ENCODE results near the gene MTG1.
"Not testable (repeated sequence)": the region's sequence is repeated elsewhere in the genome, so short reads cannot be mapped to it uniquely, and the experiment has no call there.

MTG1 gene

DNA sequence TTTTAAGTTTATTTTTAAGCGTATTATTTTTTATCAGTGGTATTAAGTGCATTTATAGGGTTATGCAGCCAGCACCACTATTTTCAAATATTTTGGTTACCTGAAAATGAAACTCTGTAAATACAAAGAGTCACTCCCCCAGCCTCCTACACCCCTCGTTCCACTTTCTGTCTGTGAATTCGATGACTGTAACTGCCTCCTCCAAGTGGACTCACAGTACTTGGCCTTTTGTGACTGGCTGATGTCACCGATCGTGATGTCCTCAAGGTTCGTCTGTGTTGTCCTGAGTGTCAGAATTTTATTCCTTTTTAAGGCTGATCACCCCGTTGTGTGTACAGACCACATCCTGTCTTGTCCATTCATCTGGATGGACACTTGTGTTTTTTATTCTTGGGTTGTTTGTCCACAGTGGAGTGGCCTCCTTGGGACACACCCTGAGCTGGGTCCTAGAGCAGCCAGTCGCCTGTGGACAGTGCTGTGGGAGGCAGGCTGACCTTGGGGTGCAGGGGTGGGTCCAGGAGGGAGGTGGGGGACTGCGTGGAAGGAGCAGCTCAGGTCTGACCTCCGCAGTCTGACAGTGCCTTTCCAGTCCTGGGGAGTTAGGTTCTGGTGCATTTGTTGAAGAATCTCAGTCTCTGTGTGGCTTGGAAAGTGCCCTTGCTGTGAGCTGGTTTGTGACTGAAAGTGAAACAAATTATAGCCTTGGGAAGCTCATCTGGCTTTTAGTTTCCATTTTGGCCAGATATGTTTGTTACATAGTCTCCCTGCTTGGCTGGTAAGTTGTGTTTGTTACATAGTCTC is 6.9 kb downstream of the MTG1 start:
- no peak for DNase-seq (ENCODE audit: low read depth in 2 of 2)

DNA sequence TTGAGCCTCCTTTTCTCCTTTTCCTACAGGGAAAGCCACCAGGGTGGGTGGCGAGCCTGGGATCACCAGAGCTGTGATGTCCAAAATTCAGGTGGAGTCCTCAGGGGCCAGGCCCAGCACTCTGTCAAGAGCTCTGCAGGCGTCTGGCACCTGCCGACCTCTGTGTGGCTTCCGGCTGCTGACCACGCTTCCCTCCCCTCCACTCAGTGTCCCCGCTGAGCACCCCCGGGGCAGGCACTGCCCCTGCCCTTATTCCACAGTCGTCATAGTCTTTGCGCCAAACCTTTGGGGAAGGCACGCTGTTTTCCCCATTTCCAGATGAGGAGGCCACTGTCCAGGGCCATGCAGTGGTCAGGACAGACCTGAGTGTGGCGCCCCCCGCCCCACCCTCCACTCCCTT is 7.5 kb downstream of the MTG1 start:
- no peak for DNase-seq (ENCODE audit: low read depth in 2 of 2)

DNA sequence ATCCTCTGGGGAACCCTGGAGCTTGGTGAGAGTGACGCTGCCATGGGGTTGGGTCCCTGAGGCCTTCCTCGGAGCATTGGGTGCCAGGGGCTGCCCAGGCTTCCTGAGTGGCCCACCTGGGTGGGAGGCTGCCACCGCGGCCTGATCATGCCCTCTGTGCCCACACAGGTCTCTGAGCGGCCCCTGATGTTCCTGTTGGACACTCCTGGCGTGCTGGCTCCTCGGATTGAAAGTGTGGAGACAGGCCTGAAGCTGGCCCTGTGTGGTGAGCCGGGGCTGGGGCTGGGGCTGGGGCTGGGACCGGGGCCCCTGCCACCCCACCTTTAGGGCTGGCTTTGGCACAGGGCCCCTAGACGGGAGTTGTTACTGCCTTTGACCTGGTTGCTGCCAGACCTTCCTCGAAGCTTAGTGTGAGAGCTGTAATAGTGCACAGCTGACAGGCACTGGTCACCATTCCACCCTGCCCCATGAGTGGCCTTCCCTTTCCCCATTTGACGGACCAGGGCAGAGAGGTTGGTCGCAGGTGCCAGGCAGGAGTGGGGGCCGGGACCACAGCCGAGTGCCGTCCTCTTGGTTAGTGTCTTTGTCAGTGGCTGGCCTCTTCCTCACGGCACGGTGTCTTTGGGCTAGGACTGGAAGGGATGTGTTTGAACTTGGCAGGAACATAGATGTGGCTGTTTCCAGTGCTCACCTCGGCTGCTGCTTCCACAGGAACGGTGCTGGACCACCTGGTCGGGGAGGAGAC is 8.2 kb downstream of the MTG1 start:
- DNase-seq (ENCODE audit: low read depth in 2 of 2), result no peak

- no peak for DNase-seq (ENCODE audit: low read depth in 2 of 2)
Observed at GRCh38 chr10:133403359-133403758, 9.4 kb downstream of the MTG1 start.

DNA sequence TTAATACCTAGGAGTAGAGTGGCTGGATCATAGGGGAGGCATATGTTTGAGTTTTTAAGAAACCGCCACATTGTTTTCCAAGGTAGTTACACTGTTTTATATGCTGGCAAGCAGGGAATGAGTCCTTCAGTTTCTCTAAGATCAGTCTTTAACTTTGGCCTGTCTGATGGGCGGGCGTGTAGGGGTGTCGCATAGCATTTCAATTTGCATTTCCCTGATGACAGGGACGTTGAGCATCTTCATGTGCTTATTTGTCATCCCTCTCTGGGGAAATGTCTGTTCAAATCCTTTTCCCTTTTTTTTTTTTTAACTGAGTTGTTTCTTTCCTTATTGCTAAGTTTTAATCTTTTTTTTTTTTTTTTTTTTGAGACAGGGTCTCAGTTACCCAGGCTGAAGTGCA is 9.8 kb downstream of the MTG1 start:
- no peak for DNase-seq (ENCODE audit: low read depth in 2 of 2)

GRCh38 chr10:133405272-133405671 is 11.3 kb downstream of the MTG1 start:
- DNase-seq (ENCODE audit: low read depth in 2 of 2), result peak; percentile 6 to 14

DNA sequence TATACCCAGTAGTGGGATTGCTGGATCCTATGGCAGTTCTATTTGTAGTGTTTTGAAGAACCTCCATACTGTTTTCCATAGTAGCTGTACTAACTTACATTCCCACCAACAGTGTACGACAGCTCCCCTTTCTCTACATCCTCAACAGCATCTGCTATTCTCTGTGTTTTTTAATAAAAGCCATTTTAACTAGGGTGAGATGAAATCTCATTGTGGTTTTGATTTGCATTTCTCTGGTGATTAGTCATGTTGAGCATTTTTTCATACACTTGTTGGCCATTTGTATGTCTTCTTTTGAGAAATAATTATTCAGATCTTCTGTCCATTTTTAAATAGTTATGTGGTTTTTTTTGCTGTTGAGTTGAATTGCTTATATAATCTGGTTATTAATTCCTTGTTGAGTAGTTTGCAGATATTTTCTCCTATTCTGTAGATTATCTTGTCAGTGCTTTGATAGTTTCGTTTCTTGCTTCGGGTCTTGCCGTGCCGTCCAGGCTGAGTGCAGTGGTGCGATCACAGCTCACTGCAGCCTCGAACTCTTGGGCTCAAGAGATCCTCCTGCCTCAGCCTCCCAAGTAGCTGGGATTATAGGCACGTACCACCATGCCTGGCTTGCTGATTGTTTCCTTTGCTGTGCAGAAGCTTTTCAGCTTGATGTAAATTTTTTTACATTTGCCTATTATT is 12.0 kb downstream of the MTG1 start:
- DNase-seq (ENCODE audit: low read depth in 2 of 2), result peak; percentile 30 to 34

DNA sequence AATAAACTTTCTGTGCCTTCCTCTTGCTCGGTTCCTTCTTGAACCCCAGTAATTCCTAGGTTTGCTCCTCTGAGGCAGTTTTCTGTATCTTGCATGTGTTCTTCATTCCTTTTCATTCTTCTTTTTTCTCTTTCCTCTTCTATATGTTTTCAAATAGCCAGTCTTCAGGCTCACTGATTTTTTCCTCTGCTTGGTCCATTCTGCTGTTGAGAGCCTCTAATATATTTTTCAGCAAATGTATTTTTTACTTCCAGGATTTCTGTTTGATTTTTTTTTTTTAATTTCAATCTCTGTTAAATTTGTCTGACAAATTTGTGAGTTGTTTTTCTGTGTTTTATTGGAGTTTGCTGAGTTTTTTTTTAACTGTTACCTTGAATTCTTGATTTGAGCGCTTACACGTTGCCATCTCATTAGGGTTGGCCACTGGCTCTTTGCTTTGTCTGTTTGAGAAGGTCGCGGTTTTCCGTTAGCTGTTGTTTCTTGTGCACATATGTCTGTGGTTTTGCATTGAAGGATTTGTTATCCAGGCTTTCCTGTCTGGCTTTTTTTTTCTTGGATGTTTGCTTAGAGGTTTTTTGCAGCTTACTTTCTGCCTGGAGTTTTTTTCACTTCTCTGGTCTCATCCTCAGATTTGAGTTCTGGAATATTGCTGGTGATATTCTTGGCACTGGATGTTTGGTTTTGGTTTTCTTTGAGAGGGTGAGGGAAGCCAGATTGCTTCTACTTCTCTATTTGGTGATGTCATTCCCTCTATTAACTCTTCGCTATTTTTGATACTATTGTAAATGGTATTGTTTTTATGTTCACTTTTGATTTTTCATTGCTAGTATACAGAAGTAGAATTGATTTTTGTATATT is 17.8 kb downstream of the MTG1 start:
- DNase-seq (ENCODE audit: low read depth in 2 of 2), result no peak

DNA sequence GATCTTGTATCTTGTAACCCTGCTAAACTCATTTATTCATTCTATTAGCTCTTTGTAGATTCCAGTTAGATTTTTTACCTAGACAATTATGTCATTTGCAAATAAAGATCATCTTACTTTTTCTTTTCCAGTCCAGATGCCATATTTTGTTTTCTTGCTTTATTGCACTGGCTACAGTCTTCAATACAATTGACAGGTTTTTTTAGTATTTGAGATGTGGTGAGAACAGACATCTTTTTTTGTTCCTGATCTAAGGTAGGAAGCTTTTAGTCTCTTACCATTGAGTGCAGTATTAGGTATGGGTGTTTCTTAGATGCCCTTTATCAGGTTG is 18.4 kb downstream of the MTG1 start:
- DNase-seq (ENCODE audit: low read depth in 2 of 2), result no peak

DNA sequence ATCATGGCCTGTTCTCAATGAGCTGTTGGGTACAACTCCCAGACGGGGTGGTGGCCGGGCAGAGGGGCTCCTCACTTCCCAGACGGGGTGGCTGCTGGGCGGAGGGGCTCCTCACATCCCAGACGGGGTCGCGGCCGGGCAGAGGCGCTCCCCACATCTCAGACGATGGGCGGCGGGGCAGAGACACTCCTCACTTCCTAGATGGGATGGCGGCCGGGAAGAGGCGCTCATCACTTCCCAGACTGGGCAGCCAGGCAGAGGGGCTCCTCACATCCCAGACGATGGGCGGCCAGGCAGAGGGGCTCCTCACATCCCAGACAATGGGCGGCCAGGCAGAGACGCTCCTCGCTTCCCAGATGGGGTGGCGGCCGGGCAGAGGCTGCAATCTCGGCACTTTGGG is 20.4 kb downstream of the MTG1 start:
- DNase-seq (ENCODE audit: low read depth in 2 of 2), result not testable (repeated sequence)

DNA sequence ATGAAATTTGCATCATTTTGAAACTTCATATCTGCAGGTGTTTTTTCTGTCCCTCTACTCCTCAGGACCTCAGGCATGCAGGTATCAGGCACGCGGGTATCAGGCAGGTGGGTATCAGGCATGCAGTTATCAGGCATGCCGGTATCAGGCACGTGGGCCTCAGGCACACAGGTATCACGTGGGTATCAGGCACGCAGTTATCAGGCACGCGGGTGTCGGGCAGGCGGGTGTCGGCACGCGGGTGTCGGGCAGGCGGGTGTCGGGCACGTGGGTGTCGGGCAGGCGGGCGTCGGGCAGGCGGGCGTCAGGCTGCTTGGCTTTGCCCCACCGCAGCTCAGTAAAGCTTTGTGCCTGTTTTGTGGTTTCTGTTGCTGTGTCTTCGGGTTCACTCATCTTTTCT is 21.8 kb downstream of the MTG1 start:
- DNase-seq (ENCODE audit: low read depth in 2 of 2), result no peak

DNA sequence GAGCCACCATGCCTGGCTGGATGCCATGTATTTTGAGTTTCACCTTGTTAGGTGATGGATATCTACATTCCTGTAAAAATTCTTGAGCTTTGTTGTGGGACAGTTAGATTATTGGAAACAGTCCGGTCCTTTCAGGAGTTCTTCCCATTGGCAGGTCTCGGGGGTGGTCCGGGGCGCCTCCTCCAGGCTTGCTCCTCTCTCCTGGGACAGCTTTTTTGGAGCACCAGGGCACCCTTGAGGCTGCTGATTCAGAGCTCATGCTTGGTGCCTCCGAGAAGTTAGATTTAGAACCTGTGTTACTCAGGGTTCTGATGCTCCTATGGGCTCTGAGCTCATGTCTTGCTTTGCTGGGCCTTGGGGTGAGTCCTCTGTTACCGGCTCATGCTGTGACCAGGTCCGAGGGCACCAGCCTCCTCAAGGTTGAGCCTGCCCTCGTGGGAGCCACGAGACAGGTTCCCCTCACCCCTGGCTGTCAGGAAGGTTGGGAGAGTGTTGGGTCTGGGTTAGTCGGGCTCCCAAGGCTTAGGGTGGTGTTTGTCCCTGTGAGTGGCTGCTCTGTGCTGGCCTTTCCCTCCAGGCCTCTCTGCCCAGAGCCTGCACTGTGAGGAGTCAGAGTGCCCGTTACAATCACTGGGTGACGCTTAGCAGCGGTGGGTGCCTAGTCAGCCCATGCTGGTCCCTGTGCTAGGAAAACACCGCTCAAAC is 24.5 kb downstream of the MTG1 start:
- DNase-seq (ENCODE audit: low read depth in 2 of 2), result no peak

GRCh38 chr10:133419211-133419950 is 25.4 kb downstream of the MTG1 start:
- DNase-seq (ENCODE audit: low read depth in 2 of 2), result no peak

- DNase-seq (ENCODE audit: low read depth in 2 of 2), result no peak
Observed at GRCh38 chr10:133420028-133420427, 26.1 kb downstream of the MTG1 start.

- no peak for DNase-seq (ENCODE audit: low read depth in 2 of 2)
Observed at GRCh38 chr10:133420579-133420978, 26.6 kb downstream of the MTG1 start.

GRCh38 chr10:133421336-133422222 is 27.6 kb downstream of the MTG1 start:
- DNase-seq (ENCODE audit: low read depth in 2 of 2), result no peak

DNA sequence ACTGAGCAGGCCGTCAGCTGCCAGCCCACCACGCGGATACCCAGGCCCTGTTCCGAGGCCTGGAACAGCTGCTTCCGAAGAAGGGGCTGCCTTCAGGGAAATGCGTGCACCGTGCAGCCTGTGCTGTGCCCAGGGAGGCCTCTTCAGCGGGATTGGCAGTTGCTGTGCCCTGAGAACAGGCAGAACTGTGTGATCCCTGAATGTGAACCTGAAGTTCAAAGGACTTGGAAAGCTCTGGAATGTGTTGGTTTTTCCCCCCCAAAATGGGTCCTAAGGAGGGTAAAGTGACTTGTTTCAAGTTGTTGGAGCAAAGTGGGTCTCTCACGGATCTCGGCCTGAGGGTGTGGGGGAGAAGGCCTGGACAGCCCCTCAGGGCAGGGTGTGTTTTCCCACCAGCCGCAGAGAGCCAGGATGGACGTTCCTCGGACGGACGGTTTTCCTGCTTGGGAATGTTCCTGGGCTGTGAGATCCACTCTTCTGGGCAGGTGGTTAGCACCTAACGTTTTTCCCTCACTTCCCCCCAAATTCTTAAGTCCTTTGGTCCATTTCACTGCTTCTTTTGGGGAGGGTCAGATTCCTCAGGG is 28.4 kb downstream of the MTG1 start:
- DNase-seq (ENCODE audit: low read depth in 2 of 2), result no peak

DNA sequence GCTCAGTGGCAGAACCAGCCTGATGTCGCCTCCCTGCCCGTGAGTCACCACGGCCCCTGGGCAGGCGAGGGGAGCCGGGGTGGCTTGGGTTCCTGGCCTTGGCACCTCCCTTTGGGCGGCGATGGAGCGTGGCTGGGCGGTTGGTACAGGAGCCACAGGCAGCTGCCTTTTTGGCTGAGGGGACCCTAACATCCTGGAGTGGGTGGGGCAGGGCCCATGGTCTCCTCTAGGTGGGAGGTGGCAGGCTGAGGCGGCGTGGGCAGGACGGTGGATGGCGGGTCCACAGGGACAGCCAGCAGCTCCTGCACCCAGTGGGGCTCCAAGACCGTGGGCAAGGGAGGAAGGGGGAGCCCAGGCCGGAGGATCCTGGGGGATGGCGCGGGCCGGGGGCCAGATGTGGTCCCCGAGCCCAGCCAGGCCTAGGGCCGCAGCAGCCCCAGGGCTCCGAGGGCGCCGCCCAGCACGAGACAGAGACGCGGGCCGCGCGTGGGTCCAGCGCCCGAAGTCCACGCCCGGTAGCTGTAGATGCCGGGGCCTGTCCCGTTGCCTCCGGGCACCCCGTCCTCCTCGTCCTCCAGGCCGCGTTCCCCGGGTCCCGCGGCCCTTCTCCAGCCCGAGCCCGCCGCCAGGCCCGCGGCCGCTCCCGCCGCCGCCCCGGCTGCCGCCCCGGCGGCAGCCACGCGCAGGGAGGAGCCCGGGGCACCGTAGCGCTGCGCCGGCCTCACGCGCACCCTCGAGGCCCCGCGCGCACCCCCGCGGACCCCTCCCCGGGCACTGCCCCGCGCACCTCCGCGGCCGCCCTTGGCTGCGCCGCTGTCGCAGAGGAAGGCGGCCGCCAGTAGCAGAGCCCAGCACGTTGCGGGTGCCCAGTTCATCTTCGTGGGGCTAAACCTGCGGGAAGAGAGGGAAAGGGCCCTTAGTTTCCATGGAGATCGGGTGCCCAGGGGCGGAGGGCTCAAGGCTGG is 29.1 kb downstream of the MTG1 start:
- DNase-seq (ENCODE audit: low read depth in 2 of 2), result no peak

Data from fibroblast of skin of left quadriceps (primary cell).